SU-DHL-6 (cell line): ENCODE data around the gene CYB5R3.
A peak's percentile ranks its signal among the peaks of the same experiment; 100 is the strongest.
"Not testable (repeated sequence)": the region's sequence is repeated elsewhere in the genome, so short reads cannot be mapped to it uniquely, and the experiment has no call there.

Experiments used
- H2AFZ ChIP-seq: fragments of 200-600 bp; sonication (generic); 2 replicates; pipeline ENCODE4 v1.6.1; 2014; ENCODE audit warnings: low read depth, mild to moderate bottlenecking, moderate library complexity, mixed read lengths, antibody characterized with exemption, low read length; ENCODE audit not compliant: severe bottlenecking
- H3F3A ChIP-seq: fragments of 200-600 bp; shearing (Covaris generic); 2 replicates; pipeline ENCODE4 v1.6.0; 2016; ENCODE audit warnings: antibody characterized with exemption, mild to moderate bottlenecking; ENCODE audit not compliant: insufficient read depth
- H3K27ac ChIP-seq: fragments of 200-600 bp; sonication (generic); 2 replicates; pipeline ENCODE4 v1.5.1; 2016; ENCODE audit warnings: low read depth, mild to moderate bottlenecking, low read length, moderate library complexity, mixed read lengths
- H3K27me3 ChIP-seq: fragments of 200-600 bp; sonication (generic), shearing (Covaris generic); 2 replicates; pipeline ENCODE4 v1.6.0; 2014; ENCODE audit warnings: mild to moderate bottlenecking, low read length
- H3K36me3 ChIP-seq: fragments of 200-600 bp; sonication (generic); 2 replicates; pipeline ENCODE4 v1.6.1; 2014; ENCODE audit warnings: mild to moderate bottlenecking, low read length, mixed read lengths
- H3K4me2 ChIP-seq: fragments of 300-600, 200-600 bp; shearing (Covaris generic), sonication (generic); 2 replicates; pipeline ENCODE4 v1.6.0; 2014; ENCODE audit warnings: low read length, low read depth, mild to moderate bottlenecking; ENCODE audit not compliant: poor library complexity, severe bottlenecking
- H3K4me3 ChIP-seq: fragments of 200-600 bp; sonication (generic); 2 replicates; pipeline ENCODE4 v1.5.1; 2014; ENCODE audit warnings: antibody characterized with exemption, low read length, mild to moderate bottlenecking, mixed read lengths; ENCODE audit not compliant: insufficient read depth, poor library complexity, severe bottlenecking
- H3K79me2 ChIP-seq: fragments of 200-600 bp; sonication (generic); 2 replicates; pipeline ENCODE4 v1.6.1; 2014; ENCODE audit warnings: mild to moderate bottlenecking, low read length, moderate library complexity; ENCODE audit not compliant: insufficient read depth
- H3K9ac ChIP-seq: fragments of 200-600 bp; sonication (generic); 2 replicates; pipeline ENCODE4 v1.7.0; 2014; ENCODE audit warnings: mild to moderate bottlenecking, low read length
- H3K9me2 ChIP-seq: fragments of 200-600 bp; sonication (generic); replicated peaks from 2 replicates; pipeline ENCODE4 v1.6.1; 2014; ENCODE audit warnings: low read length; ENCODE audit not compliant: insufficient read depth
- H3K9me3 ChIP-seq: fragments of 200-600 bp; sonication (generic); 2 replicates; pipeline ENCODE4 v1.6.1; 2014; ENCODE audit warnings: low read length, mixed read lengths; ENCODE audit not compliant: insufficient read depth
- H4K20me1 ChIP-seq: fragments of 200-600 bp; sonication (generic); 2 replicates; pipeline ENCODE4 v1.6.1; 2014; ENCODE audit warnings: low read depth, mild to moderate bottlenecking, antibody characterized with exemption, low read length, moderate library complexity, mixed read lengths
- CTCF ChIP-seq: fragments of 200-600 bp; sonication (generic); IDR thresholded peaks from one replicate; pipeline ENCODE4 v1.5.1; 2017; ENCODE audit warnings: antibody characterized with exemption, mild to moderate bottlenecking, low read length, moderate library complexity; ENCODE audit not compliant: insufficient read depth, poor library complexity, severe bottlenecking
- EZH2phosphoT487 ChIP-seq: fragments of 200-600 bp; sonication (generic), shearing (Covaris generic); conservative IDR thresholded peaks from 2 replicates; pipeline ENCODE4 v1.6.1; 2018; ENCODE audit warnings: mild to moderate bottlenecking, antibody characterized with exemption, low read length, moderate library complexity, mixed read lengths

Gene CYB5R3

GRCh38 chr22:42581762-42582716, 67.2 kb downstream of the CYB5R3 start:
- no peaks in the 10 kb centered on the region for H3K9me2 ChIP-seq
- H3K27ac ChIP-seq, result peak overlapping the region; percentile 74
- H3K9me3 ChIP-seq, result no peaks in the 10 kb centered on the region
- H3K79me2 ChIP-seq, result peaks cover 19% of the 10 kb centered on the region
- H3K4me3 ChIP-seq, result peak overlapping the region; percentile 83
- H3K27me3 ChIP-seq, result no peaks in the 10 kb centered on the region
- peaks cover 14% of the 10 kb centered on the region; the same call in 1 of the 2 replicates for H3F3A ChIP-seq
- TF ChIP-seq EZH2phosphoT487, result no peak
- no peak for TF ChIP-seq CTCF
- H3K9ac ChIP-seq, result peak overlapping the region; percentile 96
- peak overlapping the region; percentile 63 for H3K4me2 ChIP-seq
- peak overlapping the region; percentile 64 for H2AFZ ChIP-seq
- H3K36me3 ChIP-seq, result peaks cover 11% of the 10 kb centered on the region; the same call in 1 of the 2 replicates
- no peaks in the 10 kb centered on the region for H4K20me1 ChIP-seq

- not testable (repeated sequence) for H3K9me3 ChIP-seq
- peak overlapping the region; percentile 48 for H2AFZ ChIP-seq
Measured at GRCh38 chr22:42581194-42581761, 67.9 kb downstream of the CYB5R3 start.

GRCh38 chr22:42580040-42580439, 69.2 kb downstream of the CYB5R3 start:
- not testable (repeated sequence) for H3K9ac ChIP-seq, H2AFZ ChIP-seq, H3K9me3 ChIP-seq, H3K4me3 ChIP-seq, H3K9me2 ChIP-seq, H3K4me2 ChIP-seq, H3K27ac ChIP-seq, H3K36me3 ChIP-seq, H3K27me3 ChIP-seq, H4K20me1 ChIP-seq
- Histone ChIP-seq H3K79me2 (peaks cover 19% of the 10 kb centered on the region), H3F3A (peaks cover 14% of the 10 kb centered on the region; the same call in 1 of the 2 replicates)

More at GRCh38 chr22:42581194-42581761, 67.9 kb downstream of the CYB5R3 start:
- not testable (repeated sequence) for H4K20me1 ChIP-seq, H3K9me2 ChIP-seq, H3K36me3 ChIP-seq, H3K27me3 ChIP-seq
- peaks cover 19% of the 10 kb centered on the region for H3K79me2 ChIP-seq
- H3K4me2 ChIP-seq, result peak overlapping the region; percentile 63
- H3K4me3 ChIP-seq, result peak overlapping the region; percentile 83
- H3K9ac ChIP-seq, result peak overlapping the region; percentile 96
- H3F3A ChIP-seq, result peaks cover 14% of the 10 kb centered on the region; the same call in 1 of the 2 replicates
- peak overlapping the region; percentile 74 for H3K27ac ChIP-seq

- Histone ChIP-seq H3K9me2 (no peaks in the 10 kb centered on the region), H3K4me3 (no peak overlapping the region), H3K27ac (no peak overlapping the region), H3K36me3 (0 out of 2 replicates have a peak, but pooled peaks cover 6% of the 10 kb centered on the region), H3K9me3 (no peaks in the 10 kb centered on the region), H3F3A (peaks cover under 1% of the 10 kb centered on the region; the same call in 1 of the 2 replicates), H3K79me2 (peaks cover 19% of the 10 kb centered on the region), H2AFZ (no peak overlapping the region), H4K20me1 (no peaks in the 10 kb centered on the region), H3K9ac (no peak overlapping the region), H3K27me3 (no peaks in the 10 kb centered on the region), H3K4me2 (no peak overlapping the region)
- TF ChIP-seq EZH2phosphoT487, result no peak
- no peak for TF ChIP-seq CTCF
Measured at GRCh38 chr22:42577623-42578240, 71.5 kb downstream of the CYB5R3 start.

- not testable (repeated sequence) for H2AFZ ChIP-seq, H3F3A ChIP-seq, H3K9ac ChIP-seq, H3K9me2 ChIP-seq, H3K27me3 ChIP-seq, H4K20me1 ChIP-seq, H3K36me3 ChIP-seq, H3K9me3 ChIP-seq, H3K27ac ChIP-seq, H3K4me2 ChIP-seq, H3K4me3 ChIP-seq
- peaks cover 19% of the 10 kb centered on the region for H3K79me2 ChIP-seq
Measured at GRCh38 chr22:42577141-42577540, 72.1 kb downstream of the CYB5R3 start.
